RWPE1 (cell line): ENCODE data around the gene RPLP2.

Experiments used
- CTCF ChIA-PET: fragments of 350-600 bp; sonication (Branson Sonifier 250); formaldehyde crosslinking; extraction: SDS; loops from one replicate; lab custom pipeline; 2021; lab: Yijun Ruan, JAX
- POLR2A ChIA-PET: fragments of 400-600 bp; formaldehyde crosslinking; extraction: SDS; loops from one replicate; lab custom pipeline; 2020; ENCODE audit warnings: antibody characterized with exemption; ENCODE audit not compliant: low non-redundant PET; lab: Yijun Ruan, JAX
- DNase-seq: peaks from one replicate; pipeline ENCODE4 v3.0.0; 2012; ENCODE audit warnings: low spot score
- H3K27ac ChIP-seq: fragments of 450-650 bp; 2 replicates; pipeline ENCODE4 v1.5.1; 2017
- CTCF ChIP-seq: fragments of 450-650 bp; conservative IDR thresholded peaks from 2 replicates; pipeline ENCODE4 v1.5.1; 2017; ENCODE audit warnings: low read depth, mild to moderate bottlenecking

RPLP2 gene

GRCh38 chr11:766936-767210 lies 42.9 kb upstream of the RPLP2 start:
- CTCF ChIA-PET, result interaction anchor here (0.6 kb wide), 1 partner anchor 92 kb away, joined by 4 read pairs; no protein-coding TSS in a partner anchor
- POLR2A ChIA-PET, result no interaction called here
- TF ChIP-seq CTCF, result no peak
- H3K27ac ChIP-seq, result peak overlapping the region; percentile 95
- DNase-seq, result no peak

DNA sequence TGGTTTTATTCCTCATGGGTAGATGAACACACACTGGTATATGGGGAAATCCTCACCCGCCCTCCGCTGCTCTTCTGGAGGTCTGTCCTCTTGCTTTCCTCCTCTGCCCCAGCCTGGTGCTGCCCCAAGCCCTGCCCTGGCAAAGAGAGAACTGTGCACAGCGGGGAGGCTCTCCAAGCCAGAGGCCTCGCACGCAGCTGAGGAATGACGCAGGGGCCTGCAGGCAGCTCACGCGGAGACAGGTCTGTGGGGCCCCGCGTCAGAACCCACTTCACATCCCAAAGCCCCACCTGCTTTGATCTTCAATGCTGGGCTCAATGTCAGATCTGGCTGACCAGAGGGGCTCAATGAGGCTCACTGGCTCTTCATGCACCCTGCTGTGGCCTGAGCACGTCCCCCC lies 42.5 kb upstream of the RPLP2 start:
- ChIA-PET POLR2A (no interaction called here), CTCF (interaction anchor here (0.6 kb wide), 1 partner anchor 93 kb away, joined by 4 read pairs; no protein-coding TSS in a partner anchor)
- peak overlapping the region; percentile 95 for H3K27ac ChIP-seq
- no peak for TF ChIP-seq CTCF
- DNase-seq, result no peak

GRCh38 chr11:769887-770641 lies 39.7 kb upstream of the RPLP2 start:
- DNase-seq, result no peak
- POLR2A ChIA-PET, result interaction anchor here (0.5 kb wide), 1 partner anchor 44 kb away, joined by 3 read pairs; no protein-coding TSS in a partner anchor
- CTCF ChIA-PET, result no interaction called here
- H3K27ac ChIP-seq, result peak overlapping the region; percentile 95
- no peak for TF ChIP-seq CTCF

DNA sequence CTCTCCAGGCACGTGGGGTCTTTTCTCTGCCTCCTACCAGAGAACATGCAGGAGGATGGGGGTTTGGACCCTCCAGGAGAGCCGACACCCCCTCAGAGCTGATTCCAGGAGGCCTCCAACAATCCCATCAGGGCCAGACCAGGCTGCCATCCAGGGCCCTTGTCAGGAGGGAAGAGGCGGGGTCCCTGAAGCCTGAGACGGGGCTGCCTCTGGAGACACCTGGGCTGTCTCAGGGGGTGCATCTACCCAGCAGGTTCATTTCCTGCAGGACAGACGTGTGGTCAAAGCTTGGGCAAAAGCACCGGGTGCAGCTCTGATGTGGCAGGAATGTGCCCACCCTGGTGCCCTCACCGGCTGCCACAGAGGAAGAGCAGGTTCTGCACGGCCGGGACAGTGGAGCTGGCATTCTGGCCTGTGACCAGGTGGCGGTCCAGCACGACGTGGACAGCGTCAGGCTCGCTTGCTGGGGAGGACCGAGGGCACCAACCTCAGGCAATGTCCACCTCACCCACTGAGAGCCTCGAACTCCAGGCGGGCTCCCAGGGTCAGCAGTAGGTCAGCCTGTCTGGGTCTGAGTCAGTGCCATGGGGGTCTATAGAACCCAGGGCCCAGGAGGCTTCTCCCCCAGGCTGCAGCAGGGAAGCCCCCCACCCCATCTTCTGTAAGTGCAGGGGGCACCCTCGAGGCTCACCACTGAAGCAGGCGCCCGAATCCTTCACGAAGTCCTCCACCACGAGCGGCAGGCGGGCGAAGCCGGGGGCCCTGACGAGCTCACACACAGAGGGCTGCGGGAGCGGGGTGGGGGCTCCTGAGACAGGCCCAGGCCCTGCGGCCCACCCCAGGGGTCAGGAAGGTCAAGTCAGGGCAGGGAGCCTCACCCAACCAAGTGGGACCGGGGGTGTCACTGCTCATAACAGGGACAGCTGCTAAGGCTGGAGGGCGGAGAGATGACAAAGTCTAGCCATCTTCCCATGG lies 38.8 kb upstream of the RPLP2 start:
- H3K27ac ChIP-seq, result peak overlapping the region; percentile 95
- CTCF ChIA-PET, result interaction anchor here (0.8 kb wide), 1 partner anchor 12 kb away, joined by 3 read pairs; no protein-coding TSS in a partner anchor
- DNase-seq, result no peak
- TF ChIP-seq CTCF, result no peak
- POLR2A ChIA-PET, result interaction anchor here (0.5 kb wide), 1 partner anchor 45 kb away, joined by 3 read pairs; no protein-coding TSS in a partner anchor

DNA sequence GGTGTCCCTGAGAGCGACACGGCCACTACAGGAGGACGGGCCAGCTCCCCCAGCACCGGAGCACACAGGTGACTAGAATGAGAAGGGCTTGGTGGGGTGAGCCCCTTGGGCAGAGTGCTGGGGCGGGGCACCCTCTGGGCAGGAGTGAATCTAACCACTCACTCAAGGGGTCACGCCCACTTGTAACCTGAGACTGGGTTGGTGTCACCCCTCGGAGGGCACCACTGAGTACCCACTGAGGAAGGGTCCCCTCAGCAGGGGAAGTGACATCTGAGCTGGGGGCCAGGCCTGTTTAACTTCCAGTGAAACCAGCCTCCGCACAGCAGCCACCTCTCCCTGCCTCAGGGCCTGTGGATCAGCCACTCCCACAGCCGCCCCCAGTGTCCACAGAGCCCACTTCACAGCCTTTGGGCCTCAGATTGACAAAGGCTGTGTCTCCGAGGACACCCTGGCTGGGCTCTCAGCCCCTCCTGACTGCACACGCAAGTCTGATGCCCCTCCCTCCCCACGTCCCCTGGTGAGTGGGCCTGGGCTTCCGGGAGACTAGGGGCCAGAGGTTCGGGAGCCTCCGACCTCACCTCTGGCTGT lies 38.1 kb upstream of the RPLP2 start:
- CTCF ChIA-PET, result interaction anchor here (0.8 kb wide), 1 partner anchor 11 kb away, joined by 3 read pairs; no protein-coding TSS in a partner anchor
- no peak for DNase-seq
- peak overlapping the region; percentile 95 for H3K27ac ChIP-seq
- POLR2A ChIA-PET, result no interaction called here
- TF ChIP-seq CTCF, result no peak
